ENCODE data around the gene DEK.

GRCh38 chr6:18177286-18177965 is 86.9 kb downstream of the DEK start:
- TF ChIP-seq PKNOX1 (IDR thresholded peaks at IDR 0.05) (no peak), TARDBP (IDR thresholded peaks at IDR 0.05) (no peak), BHLHE40 (IDR thresholded peaks at IDR 0.05; ENCODE audit: borderline replicate concordance) (no peak), LEF1 (IDR thresholded peaks at IDR 0.05; ENCODE audit: borderline replicate concordance) (no peak), FOXA1 (IDR thresholded peaks at IDR 0.05) (no peak), FOXM1 (IDR thresholded peaks at IDR 0.05; ENCODE audit: borderline replicate concordance) (no peak), SUZ12 (IDR thresholded peaks at IDR 0.05) (no peak)
